ENCODE data around the gene IDI1.
A peak's percentile ranks its signal among the peaks of the same experiment; 100 is the strongest.

Gene IDI1

GRCh38 chr10:1048732-1049424, at the start of gene IDI1:
Gene IDI1, minus strand, starts transcription at chr10:1049119. Its CDS starts 116 bp downstream, at chr10:1049003.
- DNase-seq (ENCODE audit: extremely low spot score) = peak; percentile 92
- TF ChIP-seq ELF4 (IDR thresholded peaks at IDR 0.05) (peak; percentile 10; the same call in 1 of the 2 replicates), SUZ12 (IDR thresholded peaks at IDR 0.05) (no peak), ZNF384 (IDR thresholded peaks at IDR 0.05) (no peak), L3MBTL2 (conservative IDR thresholded peaks at IDR 0.05) (peak; percentile 89), LEF1 (IDR thresholded peaks at IDR 0.05; ENCODE audit: borderline replicate concordance) (no peak), FOXM1 (IDR thresholded peaks at IDR 0.05; ENCODE audit: borderline replicate concordance) (no peak), PKNOX1 (IDR thresholded peaks at IDR 0.05) (peak; percentile 73)
- POLR2A ChIA-PET = interaction anchor here (0.6 to 1.8 kb wide), 17 partner anchors 9 to 534 kb away, joined by 3 to 12 read pairs (median 3); partner anchors contain the start of gene GTPBP4
- CTCF ChIA-PET = interaction anchor here (0.6 kb wide), 1 partner anchor 16 kb away, joined by 3 read pairs; no protein-coding TSS in a partner anchor

DNA sequence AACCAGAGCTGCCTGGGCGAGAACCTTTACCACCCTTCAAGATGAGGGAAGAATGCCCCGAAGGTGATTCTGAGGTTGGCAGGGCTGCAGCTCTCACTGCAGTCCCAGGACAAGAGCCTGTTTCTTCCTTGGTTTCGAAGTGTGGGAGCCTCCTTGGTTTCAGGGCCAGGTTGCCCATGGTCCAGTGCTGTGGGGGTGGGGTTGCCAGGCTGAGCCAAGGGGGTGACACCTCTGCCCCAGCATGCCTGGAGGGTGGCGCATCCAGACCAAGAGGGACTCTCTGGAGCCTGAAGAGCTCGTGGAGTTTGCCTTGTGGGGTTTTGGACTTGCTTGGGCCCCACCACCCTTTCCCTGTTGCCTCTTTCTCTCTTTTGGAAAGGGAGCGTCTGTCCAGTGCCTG, 48.5 kb upstream of the IDI1 start:
- TF ChIP-seq TARDBP (IDR thresholded peaks at IDR 0.05) (no peak), CTBP1 (IDR thresholded peaks at IDR 0.05; ENCODE audit: borderline replicate concordance) (no peak), FOXA1 (IDR thresholded peaks at IDR 0.05) (no peak), FOXK2 (IDR thresholded peaks at IDR 0.05) (no peak), HDGF (IDR thresholded peaks at IDR 0.05; ENCODE audit: borderline replicate concordance) (no peak), SP1 (IDR thresholded peaks at IDR 0.05) (no peak), NFRKB (IDR thresholded peaks at IDR 0.05) (no peak), L3MBTL2 (conservative IDR thresholded peaks at IDR 0.05) (no peak)
- CTCF ChIA-PET = no interaction called here
- no peak for DNase-seq (ENCODE audit: extremely low spot score)
- POLR2A ChIA-PET = interaction anchor here (1.2 kb wide), 1 partner anchor 10 kb away, joined by 5 read pairs; no protein-coding TSS in a partner anchor

GRCh38 chr10:1096287-1096889, 47.5 kb upstream of the IDI1 start:
- TF ChIP-seq SUZ12 (IDR thresholded peaks at IDR 0.05) (no peak), PKNOX1 (IDR thresholded peaks at IDR 0.05) (no peak)
- no peak for DNase-seq (ENCODE audit: extremely low spot score)
- ChIA-PET CTCF (no interaction called here), POLR2A (interaction anchor here (1.2 kb wide), 1 partner anchor 9 kb away, joined by 5 read pairs; no protein-coding TSS in a partner anchor)

DNA sequence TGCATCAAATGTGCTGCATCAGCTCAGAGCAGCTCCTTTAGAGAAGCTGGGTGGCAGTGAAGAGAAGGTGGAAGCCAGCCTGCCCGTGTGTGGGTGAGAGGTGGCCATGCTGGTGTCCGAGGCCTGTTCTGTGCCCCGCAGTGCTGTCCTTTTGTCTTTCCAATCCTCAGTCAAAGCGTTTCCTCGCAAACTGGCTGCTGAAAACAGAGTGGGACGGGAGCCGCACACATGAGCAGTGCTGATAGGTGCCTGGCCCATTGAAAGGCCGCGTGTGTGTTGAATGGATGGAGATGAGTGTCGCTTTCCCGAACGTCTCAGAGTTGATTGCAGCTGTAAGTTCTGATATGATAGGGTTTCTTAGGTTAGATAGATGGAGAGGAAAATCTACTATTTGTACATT, 46.6 kb upstream of the IDI1 start:
- TF ChIP-seq SP1 (IDR thresholded peaks at IDR 0.05) (no peak), BHLHE40 (IDR thresholded peaks at IDR 0.05; ENCODE audit: borderline replicate concordance) (no peak), LEF1 (IDR thresholded peaks at IDR 0.05; ENCODE audit: borderline replicate concordance) (no peak), FOXA1 (IDR thresholded peaks at IDR 0.05) (no peak), FOXK2 (IDR thresholded peaks at IDR 0.05) (no peak), HDGF (IDR thresholded peaks at IDR 0.05; ENCODE audit: borderline replicate concordance) (no peak), NFRKB (IDR thresholded peaks at IDR 0.05) (no peak), ZNF384 (IDR thresholded peaks at IDR 0.05) (no peak), ELF4 (IDR thresholded peaks at IDR 0.05) (no peak), PKNOX1 (IDR thresholded peaks at IDR 0.05) (no peak), CTBP1 (IDR thresholded peaks at IDR 0.05; ENCODE audit: borderline replicate concordance) (no peak), SUZ12 (IDR thresholded peaks at IDR 0.05) (no peak)

GRCh38 chr10:1094112-1095057, 45.5 kb upstream of the IDI1 start:
- TF ChIP-seq ARNT (IDR thresholded peaks at IDR 0.05) (no peak), FOXM1 (IDR thresholded peaks at IDR 0.05; ENCODE audit: borderline replicate concordance) (no peak), FOXK2 (IDR thresholded peaks at IDR 0.05) (no peak), FOXA1 (IDR thresholded peaks at IDR 0.05) (no peak), LEF1 (IDR thresholded peaks at IDR 0.05; ENCODE audit: borderline replicate concordance) (no peak), SUZ12 (IDR thresholded peaks at IDR 0.05) (no peak), NFRKB (IDR thresholded peaks at IDR 0.05) (no peak), TARDBP (IDR thresholded peaks at IDR 0.05) (no peak), L3MBTL2 (conservative IDR thresholded peaks at IDR 0.05) (no peak), HDGF (IDR thresholded peaks at IDR 0.05; ENCODE audit: borderline replicate concordance) (no peak), CTBP1 (IDR thresholded peaks at IDR 0.05; ENCODE audit: borderline replicate concordance) (no peak), ELF4 (IDR thresholded peaks at IDR 0.05) (no peak), PKNOX1 (IDR thresholded peaks at IDR 0.05) (no peak), BHLHE40 (IDR thresholded peaks at IDR 0.05; ENCODE audit: borderline replicate concordance) (no peak)
- DNase-seq (ENCODE audit: extremely low spot score) = no peak
- CTCF ChIA-PET = no interaction called here
- POLR2A ChIA-PET = no interaction called here

More for the DNA sequence above, 46.6 kb upstream of the IDI1 start:
- ChIA-PET CTCF (no interaction called here), POLR2A (no interaction called here)
- DNase-seq (ENCODE audit: extremely low spot score) = no peak

All from HEK293T (cell line).